Measurements from ENCODE around the gene MTMR2.

Gene MTMR2

Small RNA genes within 50 kb of the gene (small RNA-seq; reads per million reads assigned to genes)
- 0 to 1.6 reads per million in 2 experiments for gene RNA5SP345
